ENCODE measurements around the gene PDLIM7. TPM values are rescaled to one million over a fixed set of nuclear protein-coding genes. Genes with fewer than 3 reads are reported as not detected.

The PDLIM7 gene
- total and polyA plus RNA-seq, 2 experiments from 2014 or later = 165 to 537 TPM

- H3K36me3 ChIP-seq = peaks cover 40% of the 10 kb centered on the region
- H3K4me1 ChIP-seq (ENCODE audit: low read depth) = no peaks in the 10 kb centered on the region
- no peak for TF ChIP-seq CTCF (IDR thresholded peaks at IDR 0.05; ENCODE audit: low read depth, low read length)
- no peak for DNase-seq (ENCODE audit: low read depth in 1 of 2, low spot score in 1 of 2)
- H3K4me3 ChIP-seq = no peak overlapping the region
- H3K27me3 ChIP-seq = no peaks in the 10 kb centered on the region
- no peaks in the 10 kb centered on the region for H3K9me3 ChIP-seq (ENCODE audit: low read depth)
- no peak overlapping the region for H3K27ac ChIP-seq
These were observed 35.3 kb downstream of the PDLIM7 start for GRCh38 chr5:177462021-177462670.

- Histone ChIP-seq H3K9me3 (ENCODE audit: low read depth) (no peaks in the 10 kb centered on the region), H3K27me3 (no peaks in the 10 kb centered on the region), H3K36me3 (peaks cover 20% of the 10 kb centered on the region), H3K4me1 (ENCODE audit: low read depth) (peaks cover 6% of the 10 kb centered on the region), H3K27ac (no peak overlapping the region), H3K4me3 (no peak overlapping the region)
- TF ChIP-seq CTCF (IDR thresholded peaks at IDR 0.05; ENCODE audit: low read depth, low read length) = no peak
- DNase-seq (ENCODE audit: low read depth in 1 of 2, low spot score in 1 of 2) = no peak
These were observed 37.4 kb downstream of the PDLIM7 start for GRCh38 chr5:177459819-177460628.

GRCh38 chr5:177459357-177459756 lies 38.0 kb downstream of the PDLIM7 start:
- no peaks in the 10 kb centered on the region for H3K27me3 ChIP-seq
- H3K4me3 ChIP-seq = no peak overlapping the region
- peaks cover 6% of the 10 kb centered on the region for H3K4me1 ChIP-seq (ENCODE audit: low read depth)
- no peak for DNase-seq (ENCODE audit: low read depth in 1 of 2, low spot score in 1 of 2)
- H3K36me3 ChIP-seq = peaks cover 16% of the 10 kb centered on the region
- TF ChIP-seq CTCF (IDR thresholded peaks at IDR 0.05; ENCODE audit: low read depth, low read length) = no peak
- H3K9me3 ChIP-seq (ENCODE audit: low read depth) = no peaks in the 10 kb centered on the region
- no peak overlapping the region for H3K27ac ChIP-seq

- H3K27ac ChIP-seq = no peak overlapping the region
- H3K9me3 ChIP-seq (ENCODE audit: low read depth) = no peaks in the 10 kb centered on the region
- peak in 1 of 2 donors; percentile 25 for DNase-seq (ENCODE audit: low read depth in 1 of 2, low spot score in 1 of 2)
- no peak for TF ChIP-seq CTCF (IDR thresholded peaks at IDR 0.05; ENCODE audit: low read depth, low read length)
- H3K4me1 ChIP-seq (ENCODE audit: low read depth) = peaks cover 6% of the 10 kb centered on the region
- H3K36me3 ChIP-seq = peaks cover 16% of the 10 kb centered on the region
- no peak overlapping the region for H3K4me3 ChIP-seq
- H3K27me3 ChIP-seq = peaks cover under 1% of the 10 kb centered on the region
These were observed 38.5 kb downstream of the PDLIM7 start for GRCh38 chr5:177458912-177459350.

GRCh38 chr5:177457852-177458681 lies 39.3 kb downstream of the PDLIM7 start:
- Histone ChIP-seq H3K4me1 (ENCODE audit: low read depth) (peaks cover 9% of the 10 kb centered on the region), H3K9me3 (ENCODE audit: low read depth) (no peaks in the 10 kb centered on the region), H3K27me3 (peaks cover 8% of the 10 kb centered on the region), H3K4me3 (no peak overlapping the region), H3K27ac (no peak overlapping the region), H3K36me3 (peaks cover 16% of the 10 kb centered on the region)
- no peak for TF ChIP-seq CTCF (IDR thresholded peaks at IDR 0.05; ENCODE audit: low read depth, low read length)
- no peak for DNase-seq (ENCODE audit: low read depth in 1 of 2, low spot score in 1 of 2)
